ENCODE measurements around the gene PROK2.

PROK2 gene

DNA sequence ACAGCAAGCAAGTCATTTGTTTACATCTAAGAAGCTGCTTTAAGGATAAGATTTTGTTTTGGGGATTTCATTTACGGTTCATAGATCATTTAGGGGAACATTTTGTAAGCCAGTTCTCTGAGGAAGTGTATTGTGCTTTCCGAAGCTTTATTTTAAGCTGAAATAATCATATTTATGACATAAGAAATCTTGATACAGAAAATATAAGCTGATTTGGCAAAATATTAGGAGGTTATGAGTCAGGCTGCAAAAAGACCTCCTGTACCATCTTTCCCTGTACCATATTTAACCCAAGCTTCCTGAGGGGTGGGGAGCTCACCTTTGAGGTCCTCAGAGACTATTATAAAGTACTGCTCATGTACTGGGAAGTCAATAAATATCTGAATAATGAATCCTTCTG, 51.6 kb downstream of the PROK2 start:
- FAIRE-seq, result no peak

DNA sequence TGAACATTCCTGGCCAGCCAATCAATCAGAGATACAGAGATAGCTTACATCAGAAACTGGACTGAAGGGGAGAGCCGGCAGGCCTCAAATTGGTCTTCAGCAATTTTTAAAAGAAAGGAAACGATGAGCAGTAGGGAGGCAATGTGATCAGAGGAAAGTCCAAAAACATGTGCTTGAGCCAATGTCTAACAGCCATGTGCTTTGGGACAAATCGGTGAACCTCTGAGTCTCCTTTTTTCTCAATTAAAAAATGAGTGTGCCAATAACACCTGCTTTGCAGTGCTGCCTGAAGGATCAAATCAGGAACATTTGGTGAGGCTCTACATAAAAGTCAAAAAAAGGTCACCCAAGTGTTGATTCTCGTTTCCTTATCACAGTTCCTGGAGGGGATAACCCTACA, 52.3 kb downstream of the PROK2 start:
- FAIRE-seq, result no peak

DNA sequence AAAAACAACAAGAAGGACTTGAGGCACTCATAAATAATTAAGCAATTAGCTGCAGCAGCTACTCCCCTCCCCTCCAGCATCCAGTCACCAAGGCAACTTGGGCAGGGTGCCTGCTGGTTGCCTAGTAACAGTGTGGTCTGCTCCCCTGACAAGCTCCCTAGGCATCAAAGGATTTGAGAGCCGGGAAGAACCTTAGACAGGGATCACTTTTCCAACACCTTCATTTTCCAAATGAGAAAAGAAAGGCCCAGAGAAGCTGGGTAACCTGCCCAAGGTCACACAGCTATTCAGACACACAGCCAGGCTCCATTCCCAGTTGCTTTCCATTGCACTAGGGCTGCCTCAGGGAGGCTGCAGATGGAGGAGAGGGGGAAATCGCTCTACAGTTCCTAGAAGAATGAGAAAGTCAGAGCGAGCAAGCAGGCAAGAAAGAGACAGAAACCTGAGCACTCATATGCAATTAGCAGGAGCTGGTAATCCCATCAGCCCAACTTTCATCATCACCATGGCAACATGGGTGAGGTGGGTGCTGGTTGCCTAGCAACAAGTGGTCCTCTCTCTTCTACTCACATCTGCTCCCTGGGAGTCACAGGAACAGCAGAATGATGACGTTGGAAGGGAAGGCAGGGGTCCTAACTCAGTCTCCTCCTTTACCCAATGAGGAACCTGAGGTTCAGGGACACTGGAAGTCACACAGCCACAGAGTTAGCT, 56.2 kb downstream of the PROK2 start:
- no peak for FAIRE-seq

DNA sequence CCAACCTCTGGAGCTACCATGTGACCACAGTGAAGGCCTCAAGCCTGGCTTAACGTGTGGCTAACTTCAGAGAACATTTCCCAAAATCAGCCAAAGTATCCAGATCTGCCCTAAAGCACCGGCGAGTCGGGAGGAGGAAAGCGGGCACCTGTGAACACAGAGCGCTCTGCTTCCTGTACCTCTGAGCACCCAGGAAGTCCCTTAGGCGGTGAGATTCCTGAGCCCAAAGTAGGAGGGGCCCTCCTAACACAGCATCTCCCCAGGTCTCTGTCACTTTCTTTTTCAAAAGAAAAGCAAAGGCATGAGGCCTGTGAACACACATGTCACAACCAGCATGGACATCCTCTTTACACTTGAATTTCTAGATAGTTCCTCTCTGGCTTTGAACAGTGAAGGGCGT, 58.8 kb downstream of the PROK2 start:
- FAIRE-seq, result no peak

DNA sequence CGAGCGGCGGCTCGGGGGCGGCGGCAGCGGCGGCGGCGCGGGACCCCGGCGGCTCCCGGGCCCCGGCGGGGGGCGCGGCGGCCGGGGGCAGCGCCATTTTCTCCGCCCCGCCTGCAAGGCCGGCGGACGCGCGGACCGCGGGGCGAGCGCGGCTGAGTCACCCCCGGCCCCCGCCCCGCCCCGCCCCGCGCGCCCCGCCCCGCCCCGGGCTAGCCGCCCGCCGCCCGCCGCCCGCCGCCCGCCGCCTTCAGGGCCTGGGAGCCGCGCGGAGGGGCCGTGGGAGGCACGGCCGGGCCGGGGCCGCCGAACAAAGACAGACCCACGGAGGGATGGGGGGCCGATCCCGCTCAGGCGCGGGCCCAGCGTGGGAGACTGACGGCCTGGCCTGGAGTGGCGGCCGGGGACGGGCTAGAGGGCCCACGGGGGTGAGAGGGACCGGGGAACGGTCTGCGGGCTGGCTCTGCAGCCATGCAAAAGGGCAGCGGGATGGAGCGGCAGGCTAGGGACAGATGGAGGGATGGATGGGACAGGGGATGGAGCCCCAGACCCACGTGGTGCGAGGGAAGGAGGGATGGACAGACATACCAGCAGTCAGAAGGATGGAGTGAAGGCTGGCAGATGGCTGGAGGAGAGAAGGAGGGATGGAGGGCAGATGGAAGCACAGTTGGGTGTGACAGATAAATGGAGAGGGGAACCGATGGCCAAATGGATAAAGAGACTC, 59.5 kb downstream of the PROK2 start, which contains the start of gene EIF4E3:
Gene EIF4E3 (minus strand): TSS at position 132 of the 721 bp plus-strand sequence. CDS start 35 bp downstream, at position 97.
- no peak for FAIRE-seq

DNA sequence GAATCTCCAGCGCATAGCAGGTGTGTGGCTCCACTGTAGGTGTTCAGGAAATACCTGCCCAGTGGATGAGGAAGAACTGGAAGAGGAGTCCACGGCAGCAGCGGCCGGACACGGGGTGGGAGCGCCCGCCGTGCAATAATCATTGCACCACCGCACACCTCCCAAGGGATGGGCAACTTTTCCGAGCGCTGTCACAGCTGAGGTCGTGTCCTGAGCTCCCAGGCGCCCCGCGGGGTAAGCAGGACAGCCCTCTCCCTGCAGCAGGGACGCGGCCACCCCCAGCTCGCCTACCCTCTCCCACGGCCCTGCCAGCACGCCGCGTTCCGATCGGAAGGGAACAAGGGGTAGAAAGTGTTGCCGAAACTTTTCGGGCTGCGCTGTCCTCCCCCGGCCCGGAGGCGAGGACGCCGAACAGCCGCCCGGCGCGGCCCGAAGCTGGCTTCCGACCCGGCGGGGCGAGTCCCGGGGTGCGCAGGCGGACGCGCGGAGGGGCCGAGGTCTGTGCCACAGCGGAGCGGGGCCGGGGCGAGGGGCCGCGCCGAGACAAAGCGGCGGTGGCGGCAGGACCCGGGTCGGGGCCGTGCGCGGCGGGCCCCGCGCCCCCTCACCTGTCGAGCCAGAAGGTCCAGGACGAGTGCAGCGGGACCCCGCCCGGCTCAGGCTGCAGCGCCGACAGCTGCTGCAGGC, 60.2 kb downstream of the PROK2 start:
- FAIRE-seq, result no peak

DNA sequence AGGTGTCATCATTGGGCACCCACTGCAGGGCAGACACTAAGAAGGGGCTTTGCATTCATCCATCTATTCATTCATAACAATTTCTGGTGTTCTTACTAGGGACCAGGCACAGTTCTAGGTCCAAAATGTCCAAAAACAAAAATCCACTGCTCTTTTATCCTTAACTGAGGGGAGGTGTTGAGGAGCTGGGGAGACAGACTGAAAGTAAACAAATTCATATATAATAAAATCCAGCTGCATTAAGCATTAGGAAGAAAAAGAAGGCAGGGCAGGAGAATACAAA, 60.8 kb downstream of the PROK2 start:
- no peak for FAIRE-seq

DNA sequence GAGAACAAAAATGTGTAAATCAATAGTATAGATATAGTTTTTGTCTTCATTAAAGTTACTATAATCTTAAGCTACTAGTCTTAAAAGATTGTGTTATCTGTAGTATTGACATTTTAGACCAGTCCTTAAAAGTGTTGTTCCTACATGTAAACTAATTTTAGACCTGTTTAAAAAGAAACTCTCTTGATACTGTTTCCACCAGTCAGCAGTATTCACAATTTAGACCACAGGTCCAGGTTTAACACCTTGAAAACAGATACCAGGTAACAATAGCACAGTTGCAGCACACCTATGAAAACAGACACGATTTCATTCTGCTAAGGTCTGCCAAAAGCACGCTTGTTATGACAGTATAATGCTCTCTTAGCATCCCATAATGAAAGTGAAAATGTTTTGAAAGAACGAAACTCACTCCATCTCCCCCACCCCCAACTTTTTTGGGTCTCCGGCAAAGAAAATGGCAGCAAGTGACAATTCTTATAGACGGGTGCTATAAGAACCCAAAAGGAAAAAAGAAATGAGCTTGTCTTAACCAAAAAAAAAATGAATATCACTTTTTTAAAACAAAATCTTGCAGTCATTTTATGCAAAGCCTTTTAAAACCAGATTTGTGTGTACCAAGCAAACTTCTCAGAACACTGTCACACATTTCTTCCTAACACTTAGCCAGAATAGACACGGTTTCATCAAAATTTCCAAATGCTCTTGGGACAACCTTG, 61.3 kb downstream of the PROK2 start:
- no peak for FAIRE-seq

DNA sequence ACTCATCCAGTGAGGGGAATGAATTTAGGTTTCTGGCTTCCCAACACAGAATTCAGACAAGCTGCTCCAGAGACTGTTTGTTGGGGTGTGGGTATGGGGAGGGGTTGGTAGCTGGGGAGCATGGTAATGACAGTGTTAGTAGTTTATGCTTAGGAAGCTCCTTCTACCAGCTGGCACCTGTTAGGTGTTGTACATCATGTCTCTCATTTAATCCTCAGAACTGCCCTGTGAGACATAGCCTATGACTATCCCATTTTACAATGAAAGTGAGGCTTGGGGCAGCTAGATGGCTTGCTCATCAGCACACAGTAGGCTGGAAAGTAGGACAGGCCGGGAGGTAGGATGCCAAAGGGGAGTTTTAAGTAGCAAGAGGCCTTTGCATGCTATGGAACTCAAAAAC, 62.3 kb downstream of the PROK2 start:
- no peak for FAIRE-seq

All from A204.1 (cell line).